ENCODE measurements around the gene ACR.

Gene ACR

DNA sequence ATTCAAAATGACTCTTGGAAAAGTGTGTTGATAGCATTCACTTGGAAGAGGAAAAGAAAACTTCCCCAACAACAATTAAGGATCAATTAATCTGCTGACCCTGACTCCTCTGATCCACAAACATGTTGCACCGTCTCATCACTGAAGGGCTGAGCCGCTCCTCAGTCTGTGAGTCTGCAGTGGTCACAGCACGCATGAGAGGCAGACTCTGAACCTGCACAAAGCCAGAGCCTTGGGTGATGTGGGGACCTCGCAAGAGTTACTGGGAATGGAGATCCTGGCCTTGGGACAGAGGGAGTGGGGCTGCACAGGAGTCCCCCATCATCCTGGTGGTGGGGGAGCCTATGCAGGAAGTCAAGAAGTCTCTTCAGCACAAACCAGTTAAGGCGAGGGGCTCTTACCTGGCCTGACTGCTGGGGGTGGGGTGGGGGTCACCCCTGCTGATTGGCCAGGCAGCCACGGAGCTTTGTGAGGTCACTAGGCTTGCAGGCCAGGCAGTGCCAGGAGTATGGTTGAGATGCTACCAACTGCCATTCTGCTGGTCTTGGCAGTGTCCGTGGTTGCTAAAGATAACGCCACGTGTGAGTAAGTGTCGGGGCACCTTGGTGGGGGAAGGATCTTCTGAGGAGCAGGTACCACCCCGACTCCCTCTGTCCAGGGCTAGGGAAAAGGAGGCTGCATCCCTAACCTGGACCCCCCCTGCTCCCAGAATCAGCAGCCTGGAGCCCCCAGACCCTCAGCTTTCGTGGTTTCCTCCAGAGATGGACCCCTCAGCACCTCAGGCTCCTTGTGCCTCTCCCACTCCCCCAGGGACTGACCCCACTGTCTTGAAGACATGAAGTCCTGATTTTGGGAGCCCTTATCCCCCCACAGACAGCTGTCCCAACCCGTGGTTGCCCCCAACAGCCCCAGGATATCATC lies at the start of gene ACR:
Gene ACR (plus strand): TSS at position 477 of the 921 bp plus-strand sequence. CDS start 32 bp downstream, at position 509.
- no peak for DNase-seq

DNA sequence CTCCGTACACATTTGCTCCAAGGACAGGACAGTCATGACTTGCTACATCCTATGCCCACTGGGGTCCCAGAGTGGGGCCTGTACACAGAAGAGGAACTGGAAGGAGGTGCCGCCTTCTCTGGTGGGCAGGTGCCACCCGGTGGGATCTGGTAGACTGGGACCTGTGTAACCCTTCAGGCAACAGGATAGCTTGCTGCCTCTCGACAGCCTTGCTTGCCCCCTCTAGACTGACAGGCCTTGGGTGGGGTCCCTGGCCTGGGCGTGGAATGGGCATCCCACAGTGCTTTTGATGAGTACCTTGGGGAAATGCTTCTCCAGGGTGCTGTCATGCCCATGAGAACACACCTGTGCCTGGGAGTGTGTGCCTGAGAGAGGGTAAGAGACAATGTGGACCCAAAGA lies 49.6 kb upstream of the ACR start:
- no peak for DNase-seq

DNA sequence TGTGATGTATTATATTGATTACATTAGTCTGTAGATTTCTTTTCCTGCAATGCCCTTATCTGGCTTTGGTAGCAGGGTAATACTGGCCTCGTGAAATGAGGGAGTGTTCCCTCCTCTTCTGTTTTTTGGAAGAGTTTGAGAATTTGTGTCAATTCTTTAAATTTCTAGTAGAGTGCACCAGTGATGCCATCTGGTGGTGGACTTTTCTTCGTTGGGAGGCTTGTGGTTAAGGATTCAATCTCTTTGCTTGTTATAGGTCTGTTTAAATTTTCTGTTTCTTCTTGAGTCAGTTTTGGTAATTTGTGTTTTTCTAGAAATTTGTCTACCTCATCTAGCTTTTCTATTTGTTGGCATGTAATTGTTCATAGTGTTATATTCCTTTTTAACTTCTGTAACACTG lies 46.5 kb upstream of the ACR start:
- peak; percentile 27 for DNase-seq

DNA sequence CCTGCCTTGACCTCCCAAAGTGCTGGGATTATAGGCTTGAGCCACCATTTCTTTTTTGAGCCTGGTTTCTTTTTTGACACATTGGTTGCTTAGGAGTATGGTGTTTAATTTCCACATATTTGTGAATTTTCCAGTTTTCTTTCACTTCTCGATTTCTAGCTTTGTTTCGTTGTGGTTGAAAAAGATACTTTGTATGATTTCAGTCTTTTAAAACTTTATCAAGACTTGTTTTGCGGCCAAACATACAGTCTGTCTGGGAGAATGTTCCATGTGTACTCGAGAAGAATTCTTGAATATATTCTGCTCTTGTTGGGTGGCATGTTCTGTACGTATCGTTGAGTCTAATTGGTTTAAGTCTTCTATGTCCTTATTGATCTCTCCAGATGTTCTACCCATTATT lies 44.5 kb upstream of the ACR start:
- no peak for DNase-seq

DNA sequence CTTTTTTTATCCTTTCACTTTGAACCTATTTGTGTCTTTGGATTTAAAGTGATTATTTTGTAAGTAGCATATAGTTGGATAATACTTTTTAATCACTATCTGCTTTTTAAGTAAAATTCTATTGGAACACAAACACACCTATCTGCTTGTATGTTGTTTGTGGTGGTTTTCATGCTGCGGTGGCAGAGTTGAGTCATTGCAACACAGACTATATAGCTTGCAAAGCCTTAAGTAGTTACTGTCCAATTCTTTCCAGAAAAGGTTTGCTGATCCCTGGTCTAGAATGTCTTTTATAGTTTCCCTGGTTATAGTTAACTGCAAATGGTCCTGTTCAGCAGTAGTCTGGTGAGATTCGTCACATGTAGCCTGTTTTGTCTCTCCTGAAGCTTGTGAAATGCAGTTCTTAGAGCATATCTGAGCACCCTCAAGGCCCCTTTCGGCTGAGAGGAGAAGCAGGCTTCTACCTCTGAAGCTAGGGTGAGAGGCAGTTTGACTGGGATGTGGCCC lies 43.9 kb upstream of the ACR start:
- no peak for DNase-seq

DNA sequence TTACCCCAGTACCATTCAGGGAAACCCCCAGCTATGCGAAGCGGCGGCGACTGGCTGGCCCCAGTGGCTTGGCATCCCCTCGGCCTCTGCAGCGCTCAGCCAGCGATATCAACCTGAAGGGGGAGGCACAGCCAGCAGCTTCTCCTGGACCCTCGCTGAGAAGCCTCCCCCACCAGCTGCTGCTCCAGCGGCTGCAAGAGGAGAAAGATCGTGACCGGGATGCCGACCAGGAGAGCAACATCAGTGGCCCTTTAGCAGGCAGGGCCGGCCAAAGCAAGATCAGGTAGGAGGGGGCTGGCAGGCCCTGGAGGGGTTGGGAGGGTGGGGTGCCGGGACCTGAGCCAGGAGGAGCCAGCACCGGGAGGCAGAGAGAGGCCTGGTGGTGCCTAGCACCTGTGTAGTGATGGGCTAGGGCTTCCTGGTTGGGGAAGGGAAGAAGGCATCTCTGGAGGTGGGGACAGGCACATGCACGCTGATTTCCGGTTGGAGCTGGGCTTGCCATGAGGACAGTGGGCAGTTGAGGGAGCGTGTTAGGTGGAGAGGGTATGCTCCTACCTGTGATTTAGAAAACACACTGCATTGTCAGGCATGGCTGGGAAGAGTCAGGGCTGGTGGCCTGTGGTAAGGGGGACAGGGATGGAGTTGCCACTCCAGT lies 43.1 kb upstream of the ACR start:
- no peak for DNase-seq

DNA sequence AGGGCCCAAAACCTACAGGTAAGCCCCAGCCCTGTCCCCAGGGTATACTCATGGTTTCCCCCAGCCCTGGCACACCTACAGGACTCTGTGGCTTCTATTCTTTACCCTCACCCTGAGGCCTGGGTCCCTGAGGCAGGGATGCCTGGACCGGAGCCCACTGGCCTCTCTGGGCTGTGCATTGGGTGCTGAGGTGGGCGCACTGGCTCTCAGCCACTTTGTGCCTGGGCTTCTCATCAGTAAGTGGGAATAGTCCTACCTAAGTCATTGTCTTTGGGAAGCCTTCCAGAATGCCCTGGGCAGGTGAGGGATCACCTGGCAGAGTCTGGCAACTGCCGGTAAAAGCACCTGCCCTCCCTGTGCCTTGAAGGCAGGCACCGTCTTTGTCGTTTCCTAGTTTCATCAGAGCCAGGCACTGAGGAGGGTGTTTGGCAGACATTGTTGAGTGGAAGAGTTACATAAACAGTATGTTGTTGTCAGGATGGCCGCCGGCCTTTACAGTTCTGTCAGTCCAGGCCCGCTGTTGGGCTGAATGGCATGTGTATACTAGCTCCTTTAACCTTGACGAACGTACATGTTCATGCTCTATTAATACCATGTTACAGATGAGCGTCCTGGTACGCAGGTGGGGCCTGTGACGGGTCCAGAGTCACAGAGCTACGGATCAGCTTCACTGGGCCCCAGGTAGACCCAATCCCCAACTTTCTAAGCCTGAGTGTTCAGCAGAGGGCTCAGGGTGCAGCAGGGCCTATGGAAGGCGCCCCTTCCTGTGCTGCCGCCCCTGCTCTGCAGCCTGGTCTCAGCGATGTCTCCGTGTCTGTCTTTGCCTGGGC lies 42.4 kb upstream of the ACR start:
- no peak for DNase-seq

DNA sequence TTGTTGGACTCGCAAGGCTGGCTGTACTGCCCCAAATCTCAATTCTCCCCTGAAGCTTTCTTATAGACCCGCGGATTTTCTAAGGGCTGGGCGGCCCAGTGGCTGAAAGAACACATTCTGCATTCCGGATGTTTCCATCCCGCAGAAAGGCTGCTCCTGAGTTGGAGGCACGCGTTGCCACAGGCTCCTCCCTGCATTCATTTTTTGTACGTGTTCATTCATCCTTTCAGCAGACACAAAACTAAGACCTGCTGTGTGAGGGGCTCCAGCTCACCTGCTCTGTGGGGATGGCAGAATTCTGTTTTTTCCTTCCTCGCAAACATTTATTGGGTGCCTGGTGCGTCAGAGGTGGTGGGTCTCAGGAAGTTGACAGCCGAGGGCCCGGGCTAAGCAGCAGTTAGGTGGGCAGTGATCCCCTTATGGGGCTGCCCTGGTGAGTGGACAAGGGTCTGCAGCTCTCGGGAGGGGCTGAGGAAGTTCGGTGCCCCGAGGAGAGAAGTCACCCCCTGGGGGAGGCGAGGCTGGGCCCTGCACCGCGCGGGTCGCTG lies 41.7 kb upstream of the ACR start:
- no peak for DNase-seq

DNA sequence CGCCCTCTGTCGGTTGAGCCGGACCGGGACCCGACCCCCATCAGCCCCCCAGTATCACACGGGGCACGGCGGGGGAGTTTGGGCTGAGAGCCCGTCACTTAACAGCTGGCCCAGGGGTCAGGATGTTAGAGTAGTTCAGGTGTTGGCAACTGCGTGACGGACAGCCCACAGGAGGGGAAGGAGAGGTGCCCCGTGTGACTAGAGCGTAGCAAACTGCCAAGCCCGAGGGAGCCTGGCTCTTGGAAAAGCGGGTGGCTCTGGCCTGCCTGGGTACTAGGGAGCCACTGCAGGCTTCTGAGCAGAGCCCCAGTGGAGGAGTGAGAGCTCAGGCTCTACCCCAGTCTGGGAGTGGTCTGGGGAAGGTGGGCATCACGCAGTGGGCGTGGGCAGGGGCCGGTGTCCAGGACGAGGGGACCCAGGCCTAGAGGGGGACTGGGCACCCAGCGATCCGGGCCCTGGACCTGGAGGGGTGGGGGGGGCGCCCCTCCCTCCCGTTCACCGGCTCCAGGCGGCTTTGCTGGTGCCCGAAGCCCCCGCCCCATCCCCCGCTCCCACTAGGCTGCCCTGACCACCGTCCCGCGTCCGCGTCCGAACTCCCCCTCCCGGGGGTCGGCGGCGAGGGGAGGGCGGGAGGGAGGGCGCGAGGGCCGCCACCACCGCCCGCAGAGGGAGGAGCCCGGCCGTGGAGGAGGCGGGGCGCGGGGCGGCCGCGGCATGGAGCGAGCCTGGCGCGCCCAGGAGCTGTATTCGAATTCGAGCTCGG lies 41.0 kb upstream of the ACR start:
- DNase-seq: no peak

DNA sequence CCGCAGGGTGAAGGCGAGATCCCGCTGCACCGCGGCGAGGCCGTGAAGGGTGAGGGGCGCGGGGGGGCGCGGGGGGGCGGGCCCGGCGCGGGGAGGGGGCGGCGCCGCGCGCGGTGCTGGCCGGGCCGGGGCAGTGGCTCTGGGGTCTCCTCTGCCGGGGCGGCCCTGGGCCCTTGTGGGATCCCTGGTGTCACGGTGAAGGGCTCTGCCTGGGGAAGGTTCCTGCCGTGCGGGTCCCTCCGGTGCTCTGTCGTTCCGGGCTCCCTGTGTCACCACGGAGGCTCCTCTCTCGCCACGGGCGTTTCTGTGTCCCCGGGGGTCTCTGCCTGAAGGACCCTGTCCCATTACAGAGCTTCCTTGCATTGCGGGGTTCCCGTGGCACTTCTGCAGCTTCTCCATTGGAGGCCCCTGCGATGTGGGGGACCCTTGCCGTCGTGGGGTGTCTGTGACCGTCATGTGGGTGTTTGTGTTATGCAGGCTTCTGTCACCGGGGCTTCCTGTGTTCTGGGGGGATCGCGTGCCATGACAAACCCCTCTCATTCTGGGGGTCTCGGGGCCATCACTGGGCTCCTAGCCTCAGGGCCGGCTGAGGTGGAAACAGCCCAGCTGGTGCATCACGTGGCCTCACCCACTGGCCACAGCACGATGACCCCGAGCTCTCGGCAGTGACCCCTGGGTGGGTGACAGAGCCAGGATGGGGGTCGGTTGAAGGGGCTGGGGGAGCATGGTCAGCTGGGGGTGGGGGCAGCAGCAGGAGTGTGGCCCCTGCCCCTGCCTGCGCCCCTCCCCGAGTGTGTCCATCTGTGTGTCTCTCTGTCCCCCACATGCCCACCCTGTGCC lies 40.1 kb upstream of the ACR start:
- DNase-seq: no peak

DNA sequence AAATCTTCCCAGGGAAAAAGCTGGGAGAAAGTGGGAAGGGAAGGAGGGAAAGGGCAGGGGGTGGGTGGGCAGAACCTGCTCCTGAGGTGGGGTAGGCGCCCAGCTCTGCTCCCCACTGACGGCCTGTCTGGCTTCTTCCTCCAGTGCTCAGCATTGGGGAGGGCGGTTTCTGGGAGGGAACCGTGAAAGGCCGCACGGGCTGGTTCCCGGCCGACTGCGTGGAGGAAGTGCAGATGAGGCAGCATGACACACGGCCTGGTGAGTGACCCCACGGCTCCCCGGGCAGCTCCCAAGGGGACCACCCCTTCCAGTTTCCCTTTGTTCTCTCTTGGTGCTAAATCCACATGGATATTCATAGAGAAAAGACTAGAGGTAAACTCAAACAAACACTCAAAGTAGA lies 39.5 kb upstream of the ACR start:
- no peak for DNase-seq

DNA sequence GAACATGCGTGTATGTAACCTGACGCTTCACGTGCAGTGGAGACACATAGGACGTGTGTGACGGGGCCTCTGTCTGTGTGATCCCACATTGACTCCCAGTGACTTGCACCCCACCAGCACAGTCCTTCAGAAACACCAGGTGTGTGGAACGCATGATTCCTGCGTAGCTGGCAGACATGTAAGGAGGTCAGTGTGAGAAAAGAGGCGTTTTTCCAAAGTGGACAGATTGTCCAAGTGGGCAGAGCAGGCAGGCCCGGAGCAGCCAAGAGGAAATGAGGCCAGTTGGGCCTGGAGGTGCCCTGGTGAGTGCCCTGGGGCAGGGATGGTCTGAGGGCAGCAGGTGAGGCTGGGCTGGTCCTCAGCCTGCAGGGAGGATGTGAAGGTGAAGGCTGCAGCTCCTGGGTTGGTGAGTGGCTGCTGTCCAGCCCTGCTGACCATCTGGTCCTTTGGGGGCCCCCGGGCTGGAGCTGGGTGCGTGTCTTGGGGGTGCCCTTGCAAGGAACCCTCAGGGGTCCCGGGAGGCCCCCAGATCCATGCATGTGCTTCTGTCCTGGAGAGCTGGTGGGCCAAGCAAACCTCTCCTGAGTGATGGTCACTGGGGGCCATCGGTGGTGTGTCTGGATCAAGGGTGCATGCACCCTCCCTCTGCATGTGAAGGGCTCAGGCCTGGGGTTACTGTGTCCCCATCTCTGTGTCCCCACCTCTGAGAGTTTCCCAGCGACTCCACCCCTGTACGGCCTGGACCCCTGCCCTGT lies 38.8 kb upstream of the ACR start:
- no peak for DNase-seq

DNA sequence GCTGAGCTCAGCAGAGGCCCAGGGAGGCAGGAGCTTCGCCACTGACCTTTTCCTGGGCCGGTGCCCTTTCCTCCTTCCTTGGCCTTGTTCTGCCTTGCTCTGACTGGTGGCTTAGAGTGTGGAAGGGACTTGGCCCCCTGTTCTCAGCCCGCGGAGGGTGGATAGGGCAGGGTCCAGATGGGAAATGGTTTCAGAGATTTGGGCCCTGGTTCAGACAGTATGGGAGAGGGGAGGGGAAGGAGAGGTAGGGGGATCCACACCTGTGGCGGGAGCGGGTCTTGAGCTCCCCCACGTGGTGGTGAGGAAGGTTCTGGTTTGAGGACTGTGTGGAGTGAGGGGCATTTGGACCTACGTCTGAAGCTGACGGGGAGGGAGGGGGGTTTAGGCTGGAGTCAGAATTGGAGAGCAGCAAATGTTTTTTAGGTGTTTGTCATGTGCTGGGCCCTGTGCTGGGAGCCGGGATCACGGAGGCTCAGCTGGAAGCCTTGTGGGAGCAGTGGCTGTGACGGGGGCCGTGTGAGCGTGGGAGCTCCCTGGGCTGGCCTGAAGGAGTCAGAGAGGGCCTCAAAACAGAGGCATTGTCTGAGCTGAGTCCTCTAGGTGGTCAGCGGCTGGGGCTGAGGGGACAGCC lies 38.1 kb upstream of the ACR start:
- no peak for DNase-seq

DNA sequence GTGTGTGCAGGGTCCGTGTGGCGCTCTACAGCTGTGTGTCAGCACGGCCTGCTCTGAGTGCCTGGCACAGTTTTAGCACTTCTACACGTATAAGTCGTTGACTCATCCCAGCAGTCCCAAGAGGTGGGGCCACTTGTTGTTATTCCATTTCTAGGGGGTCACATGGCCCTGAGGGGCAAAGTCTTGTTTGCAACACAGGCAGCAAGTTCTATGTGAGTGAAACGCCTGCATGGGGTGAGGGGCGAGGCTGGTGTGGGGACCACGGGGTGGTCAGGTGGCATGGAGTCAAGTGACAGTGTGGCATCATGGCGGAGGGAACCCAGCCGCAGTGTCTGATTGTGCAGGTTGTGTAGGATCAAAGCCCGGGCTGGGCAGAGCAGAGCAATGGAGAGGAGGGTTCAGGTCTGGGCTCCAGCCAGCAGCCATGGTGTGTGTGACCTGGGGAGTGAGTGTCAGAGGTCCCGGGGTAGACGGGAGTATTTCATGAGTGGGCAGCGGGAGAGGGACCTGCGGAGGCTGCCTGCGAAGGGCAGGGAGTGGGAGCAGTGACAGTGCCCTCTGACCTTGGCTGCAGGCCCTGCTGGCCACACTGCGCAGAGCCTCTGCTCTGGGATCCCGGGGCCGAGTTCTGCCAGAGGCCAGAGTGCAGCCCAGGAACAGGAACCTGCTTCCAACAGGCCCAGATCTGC lies 37.5 kb upstream of the ACR start:
- no peak for DNase-seq

DNA sequence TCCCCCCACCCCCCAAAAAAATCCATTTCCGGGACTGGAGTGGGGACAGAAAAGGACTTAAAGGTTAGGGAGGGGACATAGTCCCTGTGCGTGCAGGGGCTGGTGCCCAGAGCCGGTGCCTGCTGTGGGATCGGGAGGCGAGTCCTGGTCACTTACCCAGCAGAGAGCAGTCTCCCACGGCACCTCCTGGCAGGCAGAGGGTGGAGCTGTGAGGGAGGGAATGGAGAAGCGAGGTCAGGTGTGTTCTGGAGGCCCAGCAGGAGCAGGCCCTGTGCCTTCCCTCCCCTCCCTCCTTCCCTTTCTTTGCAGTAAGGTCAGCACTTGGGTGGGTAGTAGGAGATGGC lies 37.0 kb upstream of the ACR start:
- DNase-seq: no peak

DNA sequence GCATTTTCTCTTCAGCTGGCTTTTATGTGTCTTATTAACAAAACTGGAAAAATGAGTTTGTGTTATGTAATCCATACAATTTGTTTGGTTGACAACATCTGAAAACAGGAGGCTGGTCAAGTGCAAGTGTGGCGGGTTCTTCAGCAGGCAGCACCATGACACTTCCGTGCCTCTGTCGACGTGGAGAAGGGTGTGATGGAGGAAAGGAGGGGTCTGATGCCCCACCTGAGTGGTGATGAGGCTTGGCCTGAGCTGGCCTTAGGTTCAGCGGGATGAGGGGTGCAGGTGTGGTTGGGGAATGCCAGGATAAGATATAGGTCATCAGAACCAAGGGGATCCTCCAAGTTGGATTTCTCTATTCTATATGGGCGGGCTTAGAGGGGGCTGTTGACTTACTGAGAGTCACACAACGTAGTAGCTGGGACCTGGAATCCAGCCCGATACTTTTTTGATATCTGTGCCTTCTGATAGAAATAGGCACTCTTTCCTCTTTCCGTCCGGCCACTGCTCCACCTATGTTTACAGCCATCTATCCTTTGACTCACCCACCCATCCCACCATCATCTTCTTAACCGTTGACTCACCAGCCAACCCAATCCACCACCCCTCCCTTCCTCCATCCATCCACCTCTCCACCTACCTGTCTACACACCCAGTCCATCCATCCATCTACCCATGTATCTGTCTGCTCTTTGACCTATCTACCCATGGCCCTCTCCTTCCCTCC lies 36.4 kb upstream of the ACR start:
- no peak for DNase-seq

DNA sequence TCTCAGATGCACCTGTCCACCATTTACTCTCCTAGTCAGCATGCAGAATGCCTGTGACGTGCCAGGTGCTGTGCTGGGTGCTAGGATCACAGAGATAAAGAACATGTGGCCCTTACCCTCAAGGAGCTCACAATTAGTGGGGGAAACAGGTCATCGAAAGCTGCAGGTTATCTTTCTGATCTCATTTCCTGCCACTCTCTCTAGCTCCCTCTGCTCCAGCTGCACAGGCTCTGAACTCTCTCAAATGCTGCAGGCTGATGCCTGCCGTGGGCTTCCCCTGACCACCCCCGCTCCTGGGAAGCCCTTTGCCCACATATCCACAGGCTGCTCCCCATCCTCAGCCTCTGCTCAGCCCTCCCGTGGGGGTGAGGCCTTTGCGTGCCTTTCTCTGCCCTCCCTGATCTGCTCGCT lies 35.7 kb upstream of the ACR start:
- DNase-seq: no peak

DNA sequence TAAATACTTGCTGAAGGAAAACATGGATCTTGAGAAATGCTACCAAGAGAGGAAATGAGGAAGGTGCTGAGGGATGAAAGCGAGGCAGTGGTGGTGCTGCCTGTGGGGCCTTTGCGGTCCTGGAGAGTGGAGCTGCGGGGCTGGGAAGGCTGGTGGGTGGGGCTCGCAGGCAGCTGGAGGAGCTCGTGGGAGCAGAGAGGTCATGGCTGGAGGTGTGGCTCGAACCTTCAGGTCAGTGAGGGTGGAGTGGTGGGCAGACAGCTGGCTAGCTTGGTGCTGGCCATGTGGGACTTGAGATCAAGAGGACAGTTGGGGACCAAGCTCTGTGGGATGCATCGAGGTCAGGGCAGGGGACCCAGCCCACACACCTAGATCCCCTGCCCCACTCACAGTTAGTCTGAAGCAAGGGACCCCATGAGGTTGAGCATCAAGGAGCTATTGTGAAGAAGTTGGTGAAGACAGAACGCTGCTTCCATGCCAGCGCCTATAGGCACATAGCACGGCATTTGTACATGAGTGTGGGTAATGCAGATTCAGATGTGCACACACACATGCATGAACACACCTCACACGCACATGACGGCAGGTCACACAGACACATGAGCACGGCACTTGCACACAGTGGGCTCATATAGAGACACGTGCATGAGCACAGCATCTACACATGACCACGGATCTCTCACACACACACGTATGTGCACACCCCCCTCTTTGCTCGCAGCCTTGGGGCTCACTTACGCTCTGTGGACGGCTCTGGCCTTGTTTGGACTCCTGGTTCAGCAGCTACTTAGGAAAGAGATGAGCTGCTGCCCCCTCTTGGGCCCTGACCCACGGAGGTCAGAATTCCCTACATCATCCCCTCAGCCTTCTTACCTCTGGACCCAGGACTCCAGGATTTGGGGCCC lies 34.9 kb upstream of the ACR start:
- DNase-seq: no peak
